ENCODE results near the gene ATP1B4.
A peak's percentile ranks its signal among the peaks of the same experiment; 100 is the strongest.
"Not testable (repeated sequence)": the region's sequence is repeated elsewhere in the genome, so short reads cannot be mapped to it uniquely, and the experiment has no call there.

Gene ATP1B4

DNA sequence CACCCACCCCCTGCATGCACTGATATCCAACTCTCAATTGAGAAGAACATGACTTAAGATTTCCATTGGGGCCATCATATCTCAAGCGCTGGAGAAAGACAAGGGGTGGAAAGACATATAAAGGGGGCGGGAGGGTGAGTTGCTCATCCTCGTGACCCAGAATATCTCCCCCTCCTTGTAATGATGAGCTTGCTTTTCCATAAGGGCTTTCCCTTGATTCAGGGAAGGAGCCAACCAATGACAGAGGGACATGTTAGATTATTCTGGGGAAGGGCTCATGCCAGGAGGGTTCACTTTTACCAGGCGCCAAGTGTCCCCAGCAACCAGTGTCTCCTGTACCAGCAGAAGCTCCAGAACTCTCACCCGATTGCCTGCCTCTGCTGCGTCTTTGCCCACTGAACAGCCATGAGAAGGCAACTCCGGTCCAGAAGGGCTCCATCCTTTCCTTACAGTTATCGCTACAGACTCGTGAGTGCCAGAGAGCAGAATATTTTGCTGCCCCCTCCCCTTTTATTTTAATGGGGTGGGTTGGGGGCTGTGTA is at the start of gene ATP1B4:
TSS of gene ATP1B4 (plus strand) at position 326 of the 542 bp plus-strand sequence. CDS start at position 406, 80 bp downstream.
- DNase-seq: peak in 1 of 3 donors; percentile 2

DNA sequence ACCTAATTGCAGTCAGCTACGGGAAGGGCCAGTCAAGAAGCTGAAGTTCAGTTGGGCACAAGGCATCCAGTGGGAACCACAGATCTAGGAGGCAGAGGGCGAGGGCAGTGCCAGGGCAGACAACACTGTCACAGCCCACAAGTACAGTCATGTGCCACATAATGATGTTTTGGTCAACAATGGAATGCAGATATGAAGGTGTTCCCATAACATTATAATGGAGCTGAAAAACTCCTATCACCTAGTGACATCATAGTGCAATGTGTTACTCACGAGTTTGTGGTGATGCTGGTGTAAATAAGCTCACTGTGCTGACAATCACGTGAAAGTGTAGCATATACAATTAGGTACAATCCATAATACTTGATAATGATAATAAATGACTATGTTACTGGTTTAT is 46.1 kb upstream of the ATP1B4 start:
- DNase-seq: no peak

DNA sequence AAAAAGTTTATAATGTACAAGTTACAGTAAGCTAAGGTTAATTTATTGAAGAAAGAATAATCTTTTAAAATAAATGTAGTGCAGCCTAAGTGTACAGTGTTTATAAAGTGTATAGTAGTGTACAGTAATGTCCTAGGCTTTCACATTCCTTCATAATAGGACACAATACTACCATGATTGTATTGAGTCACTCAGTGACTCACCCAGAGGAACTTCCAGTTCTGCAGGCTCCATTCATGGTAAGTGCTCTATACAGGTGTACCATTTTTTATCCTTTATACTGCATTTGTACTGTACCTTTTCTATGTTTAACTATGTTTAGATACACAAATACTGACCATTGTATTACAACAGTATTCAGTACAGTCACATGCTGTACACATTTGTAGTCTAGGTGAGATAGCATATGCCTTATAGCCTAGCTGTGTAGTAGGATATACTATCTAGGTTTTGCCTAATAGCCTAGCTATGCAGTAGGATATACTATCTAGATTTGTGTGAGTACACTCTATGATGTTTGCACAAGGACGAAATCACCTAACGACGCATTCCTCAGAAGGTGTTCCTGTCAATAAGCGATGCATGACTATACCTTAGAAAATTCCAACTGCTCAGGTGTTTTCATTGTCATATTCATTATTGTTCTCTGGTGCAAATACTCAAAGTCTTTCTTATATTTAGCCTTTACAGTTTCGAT is 45.2 kb upstream of the ATP1B4 start:
- peak in 2 of 3 donors; percentile 45 to 53 for DNase-seq

- DNase-seq: no peak
Measured at GRCh38 chrX:120318411-120318810, 43.5 kb upstream of the ATP1B4 start.

DNA sequence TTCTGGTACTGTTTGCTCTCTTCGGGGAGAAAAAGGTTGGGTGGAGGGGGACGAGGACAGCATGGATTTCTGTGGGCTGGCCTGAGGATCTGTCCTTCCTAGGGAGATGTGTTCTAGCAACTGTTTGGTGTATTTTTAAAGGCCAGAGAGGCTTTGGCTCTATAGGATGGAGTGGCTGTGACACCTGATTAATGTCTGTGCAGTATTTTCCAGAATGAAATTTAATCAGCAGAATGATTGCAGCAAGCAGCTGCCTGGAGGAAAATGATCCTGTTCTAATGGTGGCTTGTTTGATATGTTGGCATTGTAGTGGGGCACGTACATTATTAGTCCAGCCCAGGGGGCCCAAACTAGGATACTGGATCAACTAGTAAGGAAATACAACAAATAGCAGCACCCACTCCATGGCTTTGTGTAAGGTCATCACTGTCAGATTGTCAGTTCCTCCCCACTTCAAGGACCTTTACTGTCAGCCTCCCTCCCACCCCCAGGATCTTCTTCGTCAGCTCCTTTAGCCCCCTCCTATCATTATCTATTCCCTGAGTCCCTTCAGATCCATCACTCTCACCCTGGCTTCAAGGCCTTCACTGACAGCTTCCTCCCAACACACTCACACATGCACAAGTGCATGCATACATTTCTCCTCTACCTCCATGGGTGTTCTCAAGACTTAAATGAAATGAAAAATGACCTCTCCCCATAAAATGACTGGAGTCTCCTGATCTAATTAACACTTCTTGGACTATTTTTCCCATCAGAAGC is 40.2 kb upstream of the ATP1B4 start:
- no peak for DNase-seq

DNA sequence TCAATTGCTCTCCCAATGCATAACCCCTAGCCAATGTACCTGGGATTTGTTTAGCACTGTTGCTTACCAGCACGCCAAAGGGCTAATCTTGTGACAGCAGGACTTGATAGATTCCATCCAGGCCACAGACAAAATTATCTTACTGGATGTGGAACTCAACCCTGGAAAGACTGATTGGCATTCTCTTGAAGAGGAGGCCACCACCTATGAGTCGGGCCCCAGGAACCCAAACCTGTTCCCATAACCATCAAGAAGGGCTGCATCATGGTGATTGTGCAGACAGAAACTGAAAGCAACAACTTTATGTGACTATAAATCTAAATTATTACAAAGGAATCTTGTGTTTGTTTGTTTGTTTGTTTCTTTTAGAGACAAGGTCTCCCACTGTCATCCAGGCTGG is 30.8 kb upstream of the ATP1B4 start:
- DNase-seq: no peak

- DNase-seq: no peak
Measured at GRCh38 chrX:120332394-120332793, 29.5 kb upstream of the ATP1B4 start.

GRCh38 chrX:120334151-120334550 is 27.7 kb upstream of the ATP1B4 start:
- no peak for DNase-seq

DNA sequence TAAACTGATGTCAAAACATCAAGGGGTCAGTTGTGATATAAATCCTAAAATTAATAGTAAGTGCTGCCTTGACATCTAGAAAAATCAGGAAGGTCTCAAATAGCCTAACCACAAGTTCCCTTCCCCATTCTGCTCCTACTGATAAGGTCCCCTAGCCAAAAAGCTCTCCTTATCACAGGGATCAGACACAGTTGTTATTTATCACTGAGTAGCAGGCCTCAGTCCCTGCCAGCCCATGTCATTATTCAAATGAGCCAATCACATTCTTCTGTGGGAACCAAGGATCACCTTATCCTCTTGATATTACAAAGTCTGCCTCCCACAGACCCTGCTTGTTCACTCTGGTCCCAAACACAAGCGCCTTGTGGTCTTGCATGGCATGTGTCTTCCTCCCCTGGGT is 27.3 kb upstream of the ATP1B4 start:
- no peak for DNase-seq

DNA sequence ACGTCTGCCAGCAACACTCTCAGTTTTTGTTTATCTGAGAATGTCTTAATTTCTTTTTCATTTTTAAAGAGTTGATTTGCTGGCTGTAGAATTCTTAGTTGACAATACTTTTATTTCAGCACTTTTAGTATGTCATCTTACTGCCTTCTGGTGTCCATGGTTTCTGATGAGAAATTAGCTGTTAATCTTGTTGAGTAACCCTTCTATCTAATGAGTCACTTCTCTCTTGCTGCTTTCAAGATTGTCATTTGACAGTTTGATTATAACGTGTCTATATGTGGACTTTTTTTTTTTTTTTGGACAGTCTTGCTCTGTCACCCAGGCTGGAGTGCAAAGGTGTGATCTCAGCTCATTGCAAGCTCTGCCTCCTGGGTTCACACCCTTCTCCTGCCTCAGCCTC is 26.6 kb upstream of the ATP1B4 start:
- peak in 2 of 3 donors; percentile 38 to 44 for DNase-seq

DNA sequence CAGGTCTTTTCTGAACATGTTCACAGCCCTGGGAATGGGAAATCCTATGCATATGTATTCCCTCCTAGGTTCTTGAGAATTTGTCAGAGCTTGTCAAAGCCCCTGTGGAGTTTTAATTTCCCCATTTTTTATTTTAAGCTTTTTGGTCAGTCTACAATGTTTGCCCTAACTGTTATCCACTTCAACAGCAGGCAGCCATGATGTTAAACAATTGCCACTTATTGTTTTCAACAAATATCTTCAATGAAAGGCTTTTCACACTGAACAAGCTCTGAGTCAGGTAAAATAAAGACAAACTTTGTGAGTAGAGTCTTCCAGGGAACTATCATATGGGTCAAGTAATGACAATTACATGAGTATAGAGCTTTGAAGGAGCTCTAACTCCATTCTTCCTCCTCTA is 25.0 kb upstream of the ATP1B4 start:
- DNase-seq: no peak

- not testable (repeated sequence) for DNase-seq
Measured at GRCh38 chrX:120344566-120344965, 17.3 kb upstream of the ATP1B4 start.

- no peak for DNase-seq
Measured at GRCh38 chrX:120350450-120351138, 11.3 kb upstream of the ATP1B4 start.

- DNase-seq: no peak
Measured at GRCh38 chrX:120356084-120356483, 5.8 kb upstream of the ATP1B4 start.

DNA sequence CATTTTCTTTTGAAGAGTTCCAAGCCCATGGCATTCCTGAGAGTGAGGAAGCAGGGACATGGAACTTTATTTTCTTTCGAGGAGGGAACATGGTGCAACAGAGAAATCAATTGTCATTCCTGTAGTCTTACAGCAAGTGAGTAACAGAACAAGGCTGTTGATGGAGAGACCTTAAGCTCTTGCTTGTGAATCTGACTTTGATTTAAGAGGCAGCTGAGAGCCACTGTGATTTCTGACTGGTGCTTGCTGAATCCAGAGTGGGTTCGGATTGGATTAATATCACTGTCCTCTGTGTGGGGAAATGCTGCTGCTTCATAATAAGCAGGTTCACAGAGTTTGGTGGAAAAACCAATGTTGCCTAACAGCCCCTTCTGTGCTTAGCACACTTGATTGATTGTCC is 4.7 kb upstream of the ATP1B4 start:
- peak in 1 of 3 donors; percentile 17 for DNase-seq

DNA sequence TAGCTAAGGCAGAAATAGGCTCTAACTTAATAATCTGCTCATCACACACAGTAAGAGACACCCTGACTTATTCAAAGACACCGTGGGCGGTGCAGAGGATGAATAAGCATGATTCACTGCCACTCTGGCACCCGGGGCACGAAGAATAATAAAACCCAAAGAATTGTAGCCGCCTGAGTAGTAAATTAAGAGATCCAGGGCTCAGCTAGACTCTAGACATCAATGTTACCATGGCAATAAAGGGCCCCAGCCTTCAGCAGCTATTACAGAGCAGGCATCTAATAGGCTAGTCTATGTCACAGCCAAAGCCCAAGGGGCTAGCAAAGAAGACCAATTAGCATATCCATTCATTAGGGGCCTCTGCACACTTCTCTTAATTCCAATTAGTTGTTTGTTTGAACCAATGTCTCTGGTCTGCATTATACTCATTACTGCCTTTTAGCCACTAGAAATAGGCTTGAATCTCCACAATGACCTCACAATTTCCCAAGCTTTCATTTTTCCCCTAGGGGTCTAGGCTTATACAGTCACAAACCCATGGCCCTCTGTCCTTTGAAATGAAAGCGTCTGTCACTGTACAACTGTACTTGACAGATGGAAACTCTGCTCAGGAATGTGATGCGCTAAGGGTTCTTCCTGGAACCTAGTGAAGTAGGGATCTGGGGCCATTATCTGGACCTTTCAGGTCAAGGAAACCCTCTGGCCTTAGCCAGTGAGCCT is 3.0 kb upstream of the ATP1B4 start:
- DNase-seq: peak; percentile 50 to 66 (median 61)

- DNase-seq: peak in 2 of 3 donors; percentile 10 to 28
Measured at GRCh38 chrX:120365320-120365719, 3.4 kb downstream of the ATP1B4 start.

- no peak for DNase-seq
Measured at GRCh38 chrX:120365968-120366367, 4.1 kb downstream of the ATP1B4 start.

DNA sequence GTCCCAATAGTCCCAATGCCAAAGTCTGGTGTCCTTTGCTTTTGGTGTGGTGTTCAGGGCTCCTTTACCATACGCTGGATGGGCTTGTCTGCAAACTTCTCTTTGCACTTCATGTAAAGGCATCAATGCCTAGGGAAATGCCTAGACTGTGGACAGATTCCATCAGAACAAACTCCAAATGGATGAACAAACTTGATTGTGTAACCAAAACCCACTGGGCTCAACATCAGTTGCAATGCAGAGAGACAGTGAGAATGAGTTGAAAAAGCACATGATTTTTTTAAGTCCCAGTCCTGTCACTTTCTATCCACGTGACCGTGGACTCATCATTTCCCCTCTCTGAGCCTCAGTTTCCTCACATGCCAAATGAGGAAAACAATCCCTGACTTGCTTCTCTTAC is 4.9 kb downstream of the ATP1B4 start:
- no peak for DNase-seq

DNA sequence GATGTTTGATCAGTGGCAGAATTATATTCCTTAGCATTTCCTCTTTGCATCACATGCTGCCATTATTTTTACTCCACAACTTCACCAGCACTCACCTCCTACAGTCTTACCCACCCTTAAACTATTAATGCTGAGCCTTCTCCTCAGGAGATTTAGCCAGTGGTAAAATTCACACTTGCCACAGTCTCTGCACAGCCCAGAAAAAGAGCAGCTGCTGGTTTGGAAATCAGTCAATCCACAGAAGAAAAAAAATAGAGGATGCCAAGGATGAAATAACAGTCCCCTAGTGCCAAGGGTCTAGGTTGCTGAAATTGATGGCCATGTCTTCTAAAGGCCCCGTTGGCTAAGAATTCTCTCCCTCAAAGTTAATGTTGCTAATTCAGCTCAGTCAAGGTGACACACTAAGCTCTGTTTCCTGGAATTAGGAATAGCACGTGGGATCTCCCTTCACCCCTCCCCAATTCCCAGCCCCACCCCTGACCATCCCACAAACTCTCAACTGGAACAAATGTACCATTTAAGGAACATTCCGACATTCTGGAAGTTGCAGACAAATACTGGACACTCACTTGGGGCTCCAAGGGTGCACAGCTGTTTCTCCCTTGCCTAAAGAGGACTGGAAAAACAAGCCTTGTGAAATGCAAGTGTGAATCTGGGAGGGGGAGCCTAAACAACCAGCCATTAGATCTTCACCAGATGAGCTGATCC is 5.7 kb downstream of the ATP1B4 start:
- no peak for DNase-seq

- DNase-seq: peak in 1 of 3 donors; percentile 7
Measured at GRCh38 chrX:120372667-120373370, 10.9 kb downstream of the ATP1B4 start.
